HG02885 (cell line): ENCODE data around the gene TUBG1.
"Not testable (repeated sequence)": the region's sequence is repeated elsewhere in the genome, so short reads cannot be mapped to it uniquely, and the experiment has no call there.

Source experiments
- ATAC-seq: cut with Tn5 transposase; IDR thresholded peaks from one replicate; pipeline ENCODE4 v1.9.1; 2021; ENCODE audit warnings: mild to moderate bottlenecking; ENCODE audit not compliant: unreplicated experiment, poor library complexity

TUBG1 gene

DNA sequence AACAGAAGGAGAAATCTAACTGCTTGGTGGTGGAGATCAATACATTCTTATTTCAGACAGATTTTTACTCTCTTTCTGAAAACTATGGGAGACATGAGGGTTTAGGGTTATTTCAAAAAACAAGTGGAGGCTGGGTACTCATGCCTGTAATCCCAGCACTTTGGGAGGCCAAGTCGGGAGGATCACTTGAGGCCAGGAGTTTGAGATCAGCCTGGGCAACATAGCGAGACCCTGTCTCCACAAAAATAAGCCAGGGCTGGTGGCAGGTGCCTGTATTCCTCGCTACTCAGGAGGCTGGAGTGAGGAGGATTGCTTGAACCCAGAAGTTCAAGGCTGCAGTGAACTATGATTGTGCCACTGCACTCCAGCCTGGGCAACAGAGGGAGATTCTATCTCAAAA lies 12.5 kb downstream of the TUBG1 start:
- not testable (repeated sequence) for ATAC-seq

DNA sequence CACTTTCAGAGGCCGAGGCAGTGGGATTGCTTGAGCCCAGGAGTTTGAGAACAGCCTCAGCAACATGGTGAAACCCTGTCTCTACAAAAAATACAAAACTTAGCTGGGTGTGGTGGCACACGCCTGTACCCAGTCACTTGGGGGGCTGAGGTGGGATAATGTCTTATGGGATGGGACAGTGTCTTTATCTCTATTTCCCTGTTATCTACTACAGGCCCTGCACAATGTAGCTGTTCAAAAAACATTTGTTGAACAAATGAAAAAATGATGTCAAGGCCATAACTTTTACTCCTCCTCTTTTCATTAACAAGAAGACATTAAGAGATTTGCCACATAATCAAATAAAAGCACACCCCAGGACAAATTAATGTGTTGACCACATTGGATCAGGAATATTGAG lies 13.8 kb downstream of the TUBG1 start:
- no peak for ATAC-seq

DNA sequence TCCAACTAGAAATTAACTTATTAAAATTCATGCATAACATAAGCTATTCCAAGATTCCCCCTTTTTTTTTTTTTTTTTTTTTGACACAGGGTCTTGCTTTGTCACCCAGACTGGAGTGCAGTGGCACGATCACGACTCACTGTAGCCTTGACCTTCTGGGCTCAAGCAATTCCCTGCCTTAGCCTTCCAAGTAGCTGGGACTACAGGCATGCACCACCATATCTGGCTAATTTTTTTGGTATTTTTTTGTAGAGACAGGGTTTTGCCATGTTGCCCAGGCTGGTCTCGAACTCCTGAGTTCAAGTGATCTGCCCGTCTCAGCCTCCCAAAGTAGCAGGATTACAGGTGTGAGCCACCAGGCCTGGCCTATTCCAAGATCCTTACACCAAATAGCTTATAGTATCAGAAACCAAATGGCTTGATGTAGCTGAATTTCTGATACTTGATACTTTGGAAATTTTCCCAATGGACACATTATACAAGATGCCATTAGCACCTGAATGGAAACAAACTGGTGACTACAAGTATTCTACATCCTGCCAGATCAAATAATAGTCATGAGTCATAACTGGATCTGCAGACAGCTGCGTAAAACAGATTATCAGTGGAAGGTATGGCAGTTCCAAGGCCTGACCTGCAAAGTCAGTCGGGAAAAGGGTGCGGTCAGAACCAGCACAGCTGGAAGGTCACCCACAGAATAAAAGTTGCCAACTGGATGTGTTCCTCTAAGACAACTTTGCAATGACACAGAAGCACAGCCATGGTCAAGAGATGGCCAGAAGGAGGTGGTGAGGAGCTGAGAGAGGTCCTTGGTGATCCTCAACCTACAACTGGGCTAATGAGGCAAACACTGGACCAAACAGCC lies 14.5 kb downstream of the TUBG1 start:
- ATAC-seq, result no peak

DNA sequence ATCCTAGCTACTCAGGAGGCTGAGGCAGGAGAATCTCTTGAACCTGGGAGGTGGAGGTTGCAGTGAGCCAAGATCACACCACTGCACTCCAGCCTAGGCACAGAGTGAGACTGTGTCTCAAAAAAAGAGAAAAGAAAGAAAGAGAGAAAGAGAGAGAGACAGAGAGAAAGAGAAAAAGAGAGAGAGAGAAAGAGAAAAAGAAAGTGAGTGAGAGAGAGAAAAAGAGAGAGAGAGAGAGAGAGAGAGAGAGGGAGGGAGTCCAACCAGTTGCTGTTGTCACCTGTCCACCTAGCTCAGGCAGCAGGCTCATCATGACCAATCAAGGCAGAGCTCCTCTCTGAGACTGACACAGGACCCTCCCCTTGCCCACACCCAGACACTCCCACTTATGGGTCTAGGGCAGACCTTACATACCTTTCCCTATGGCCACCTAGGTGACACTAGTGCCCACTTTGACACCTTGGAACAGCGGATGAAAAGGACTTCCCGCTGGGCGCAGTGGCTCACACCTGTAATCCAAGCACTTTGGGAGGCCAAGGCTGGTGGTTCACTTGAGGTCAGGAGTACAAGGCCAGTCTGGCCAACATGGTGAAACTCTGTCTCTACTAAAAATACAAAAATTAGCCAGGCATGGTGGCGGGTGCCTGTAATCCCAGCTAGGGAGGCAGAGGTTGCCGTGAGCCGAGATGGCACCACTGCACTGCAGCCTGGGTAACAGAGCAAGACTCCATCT lies 17.7 kb downstream of the TUBG1 start:
- ATAC-seq, result not testable (repeated sequence)

DNA sequence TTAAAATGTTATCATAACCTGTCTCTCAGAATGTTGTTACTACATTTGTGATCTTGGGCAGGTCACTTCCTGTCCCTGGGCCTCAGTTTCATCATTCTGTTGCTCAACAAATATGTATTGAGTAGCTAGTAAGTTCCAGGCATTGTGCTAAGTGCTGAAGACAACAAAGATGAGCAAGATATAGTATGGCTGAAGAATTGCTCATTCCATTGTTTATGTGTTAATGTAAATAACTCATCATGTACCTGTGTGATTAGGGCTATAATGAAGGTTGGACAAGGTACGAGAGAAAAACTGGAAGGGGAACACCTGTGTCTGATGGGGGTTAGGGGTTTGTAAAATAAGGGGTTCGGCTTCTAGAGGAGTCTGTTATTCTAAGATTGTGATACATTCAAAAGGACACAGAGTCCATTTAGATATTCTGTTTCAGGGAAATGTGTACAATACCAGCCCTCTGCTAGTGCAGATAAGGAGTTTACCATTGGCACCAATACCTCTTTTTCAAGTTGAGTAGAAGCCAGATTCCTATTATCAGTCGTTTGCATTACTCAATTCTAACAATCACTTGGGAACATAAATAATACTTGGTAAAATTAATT lies 20.0 kb downstream of the TUBG1 start:
- no peak for ATAC-seq

DNA sequence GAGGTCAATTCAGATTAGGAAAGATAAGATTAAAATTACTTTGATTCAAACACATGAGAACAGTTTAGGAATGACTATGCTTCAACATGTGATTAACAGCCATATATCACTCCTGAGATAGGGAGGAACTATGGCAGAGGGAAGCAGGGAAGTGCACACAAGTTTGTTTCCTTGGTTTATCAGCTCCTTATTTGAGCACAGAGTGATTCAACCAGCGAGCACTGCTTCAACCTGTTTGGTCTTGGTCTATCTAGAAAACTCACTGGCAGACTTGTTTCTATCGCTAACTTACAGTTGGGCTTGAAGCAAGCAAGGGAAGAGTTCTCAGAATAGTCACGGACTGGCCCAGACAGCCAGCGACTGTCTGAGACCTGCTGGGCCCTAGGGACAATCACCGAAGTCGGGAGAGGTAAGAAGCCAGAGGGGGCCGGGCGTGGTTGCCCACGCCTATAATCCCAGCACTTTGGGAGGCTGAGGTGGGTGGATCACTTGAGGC lies 23.5 kb downstream of the TUBG1 start:
- no peak for ATAC-seq

DNA sequence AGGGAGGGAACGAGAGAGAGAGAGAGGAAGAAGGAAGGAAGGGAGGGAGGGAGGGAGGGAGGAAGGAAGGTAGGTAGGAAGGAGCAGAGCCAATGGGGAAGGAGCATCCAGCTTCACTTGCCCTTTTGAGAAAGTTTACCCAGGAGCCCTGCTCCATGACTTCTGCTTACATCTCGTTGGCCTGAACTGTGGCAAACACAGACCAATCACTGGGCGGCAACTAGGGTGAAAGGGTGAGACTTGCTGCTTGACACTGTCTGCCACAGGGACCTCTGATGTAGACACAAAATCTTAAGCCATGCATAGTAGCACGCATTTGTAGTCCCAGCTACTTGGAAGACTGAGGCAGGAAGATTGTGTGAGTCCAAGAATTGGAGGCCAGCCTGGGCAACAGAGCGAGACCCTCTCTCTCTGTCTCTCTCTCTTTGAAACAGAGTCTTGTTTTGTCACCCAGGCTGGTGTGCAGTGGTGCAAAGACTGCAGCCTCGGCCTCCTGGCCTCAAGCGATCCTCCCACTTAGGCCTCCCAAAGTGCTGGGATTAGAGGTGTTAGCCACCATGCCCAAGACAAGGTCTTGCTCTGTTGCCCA lies 30.1 kb downstream of the TUBG1 start:
- ATAC-seq, result no peak

DNA sequence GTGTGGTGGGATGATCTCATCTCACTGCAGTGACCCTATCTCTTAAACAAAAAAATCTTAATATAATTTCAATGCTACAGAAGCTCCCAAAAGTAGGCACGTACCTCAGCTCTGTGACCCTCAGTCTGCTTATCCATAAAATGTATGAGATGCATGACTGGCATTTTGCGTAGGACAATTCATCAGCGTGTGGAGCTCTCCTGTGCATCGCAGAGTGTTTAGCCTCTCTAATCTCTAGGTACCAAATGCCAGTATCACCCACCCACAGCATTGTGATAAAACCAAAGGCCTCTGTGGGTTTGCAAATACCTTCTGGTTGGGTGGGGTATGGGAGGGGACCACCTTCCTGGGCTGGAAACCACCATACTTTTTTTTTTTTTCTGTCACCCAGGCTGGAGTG lies 30.6 kb downstream of the TUBG1 start:
- ATAC-seq, result no peak

DNA sequence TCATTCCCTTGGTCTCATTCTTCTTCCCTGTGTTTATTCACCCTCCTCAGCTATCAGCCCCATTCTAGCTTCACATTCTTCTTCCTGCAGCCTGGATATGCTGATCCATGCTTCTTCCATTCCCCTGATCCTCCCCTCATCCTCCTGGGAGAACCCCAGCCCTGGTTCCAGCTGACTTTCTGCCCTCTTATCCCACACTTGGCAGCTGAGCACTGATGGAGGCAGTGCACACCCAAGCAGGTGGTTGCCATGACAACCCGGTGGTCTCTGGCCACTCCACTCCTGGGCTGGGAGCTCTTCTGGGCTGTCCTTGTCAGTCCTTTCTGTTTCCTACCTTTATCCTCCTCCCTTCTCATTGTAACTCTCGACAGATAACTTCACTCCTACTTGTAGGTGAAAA lies 32.9 kb downstream of the TUBG1 start:
- ATAC-seq, result no peak

DNA sequence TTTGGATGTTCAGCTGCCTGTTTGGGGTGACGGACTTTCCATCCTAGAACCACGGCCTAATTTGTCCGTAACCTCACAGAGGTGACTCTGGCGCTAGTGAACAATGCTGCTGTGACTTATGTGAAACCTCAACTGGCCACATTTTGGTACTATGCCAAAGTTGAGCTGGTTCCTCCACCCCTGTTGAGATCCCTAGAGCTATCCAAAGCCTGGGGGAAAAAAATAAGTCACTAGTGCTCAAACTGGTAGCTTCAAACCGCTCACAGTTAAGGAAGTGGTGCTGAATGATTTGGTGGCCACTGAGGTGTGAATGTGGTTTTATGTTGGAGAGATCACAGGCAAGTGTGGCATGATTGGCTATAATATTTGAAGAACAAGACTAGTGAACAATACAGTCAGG lies 38.3 kb downstream of the TUBG1 start:
- ATAC-seq, result no peak

DNA sequence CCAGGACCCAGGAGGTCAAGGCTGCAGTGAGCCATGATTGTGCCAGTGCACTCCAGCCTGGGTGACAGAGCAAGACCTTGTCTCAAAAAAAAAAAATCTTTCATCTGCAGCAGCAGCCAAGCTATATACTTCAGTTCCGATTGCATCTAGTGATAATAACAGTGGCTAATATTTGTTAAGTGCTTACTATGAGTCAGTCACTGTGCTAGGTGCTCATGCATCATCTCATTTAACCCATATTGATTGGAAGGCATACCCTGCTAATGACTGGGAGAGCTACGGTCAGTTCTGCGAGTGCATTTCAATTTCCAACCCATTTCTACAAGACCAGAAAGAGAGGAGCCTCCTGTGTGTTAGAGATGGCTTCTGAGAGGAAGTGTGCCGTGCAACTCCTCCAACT lies 41.9 kb downstream of the TUBG1 start:
- ATAC-seq, result no peak

DNA sequence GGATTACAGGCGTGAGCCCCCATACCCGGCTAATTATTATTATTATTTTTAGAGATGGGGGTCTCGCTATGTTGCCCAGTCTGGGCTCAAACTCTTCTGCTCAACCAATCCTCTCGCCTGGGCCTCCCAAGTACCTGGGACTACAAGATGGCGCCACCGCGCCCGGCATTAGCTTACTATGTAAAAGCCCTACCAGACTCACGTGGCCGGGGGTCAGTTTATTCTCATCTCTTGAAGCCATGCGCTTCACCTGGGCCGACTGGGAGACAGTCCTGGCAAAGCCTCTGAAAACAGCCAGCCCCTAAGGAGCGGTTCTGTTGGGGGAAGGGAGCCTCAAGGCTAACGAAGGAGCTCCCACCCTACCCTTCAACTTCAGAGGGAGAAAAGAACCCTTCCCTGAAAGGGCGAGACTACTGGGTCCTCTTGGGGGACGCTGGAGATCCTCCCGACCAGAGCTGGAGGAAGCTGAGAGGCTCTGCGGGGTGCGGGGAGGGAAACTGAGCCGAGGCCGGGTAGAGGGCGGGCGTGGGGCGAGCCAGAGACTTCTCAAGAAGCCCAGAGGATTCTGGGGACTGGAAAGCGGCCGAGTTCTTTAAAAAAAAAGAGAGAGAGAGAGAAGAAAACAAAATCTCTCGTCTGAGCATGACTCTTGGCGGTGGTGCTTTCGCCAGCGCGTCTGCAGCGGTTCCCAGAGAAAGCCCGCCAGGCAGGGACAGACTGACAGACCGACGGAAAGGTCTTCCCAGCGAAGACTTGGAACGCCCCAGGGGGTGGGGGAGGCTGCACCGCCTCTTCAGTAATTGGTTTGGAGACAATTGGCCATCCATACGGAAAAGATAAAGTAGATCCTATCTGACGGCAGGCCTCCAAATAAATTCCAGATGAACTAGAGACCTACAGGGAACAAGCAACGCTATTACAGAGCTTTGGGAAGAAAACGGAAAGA lies 44.0 kb downstream of the TUBG1 start:
- ATAC-seq, result no peak

DNA sequence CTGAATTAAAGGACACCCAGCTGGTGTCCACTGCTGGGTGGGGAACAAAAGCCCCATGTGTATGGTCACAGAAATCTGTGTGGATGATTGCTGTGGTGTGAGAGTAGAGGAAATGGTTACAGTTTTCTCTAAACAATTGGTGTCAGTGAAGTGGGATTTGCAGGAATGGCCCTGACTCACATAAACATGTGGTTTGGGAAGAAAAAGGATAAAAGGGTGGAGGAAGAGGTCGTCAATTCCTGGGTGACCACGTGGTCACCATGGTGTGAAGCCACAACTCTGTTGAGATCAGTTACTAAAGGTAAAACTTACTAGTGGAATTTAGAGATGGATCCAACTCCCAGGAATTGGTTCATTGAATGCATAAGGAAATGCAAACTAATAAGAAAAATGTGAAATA lies 46.0 kb downstream of the TUBG1 start:
- ATAC-seq, result no peak

DNA sequence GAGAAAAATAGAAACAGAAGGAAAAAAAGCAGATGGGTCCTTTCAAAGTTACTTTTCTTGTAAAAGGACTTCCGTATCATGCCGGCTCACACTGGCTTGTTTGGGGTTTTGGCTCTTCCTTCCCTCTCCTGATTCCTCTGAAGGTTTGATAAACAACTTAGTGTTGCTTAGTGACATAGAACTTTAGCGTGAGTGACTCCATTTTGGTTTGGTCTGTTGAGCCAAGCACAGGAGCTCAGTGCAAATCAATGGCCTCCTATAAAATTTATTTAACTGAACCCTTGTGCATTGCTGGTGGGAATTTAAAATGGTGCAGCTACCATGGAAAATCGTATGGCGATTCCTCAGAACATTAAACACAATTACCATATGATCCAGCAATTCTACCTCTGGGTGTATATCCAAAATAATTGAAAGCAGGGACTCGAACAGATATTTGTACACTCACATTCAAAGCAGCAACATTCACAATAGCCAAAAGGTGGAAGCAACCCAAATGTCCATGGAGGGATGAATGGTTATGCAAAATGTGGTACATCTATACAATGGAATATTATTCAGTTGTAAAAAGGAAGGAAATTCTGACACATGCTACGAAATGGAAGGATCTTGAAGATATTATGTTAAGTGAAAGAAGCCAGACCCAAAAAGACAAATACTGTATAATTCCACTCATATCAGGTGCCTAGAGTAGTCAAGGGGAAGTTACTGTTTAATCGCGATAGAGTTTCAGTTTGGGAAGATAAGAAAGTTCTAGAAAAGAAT lies 48.5 kb downstream of the TUBG1 start:
- no peak for ATAC-seq

DNA sequence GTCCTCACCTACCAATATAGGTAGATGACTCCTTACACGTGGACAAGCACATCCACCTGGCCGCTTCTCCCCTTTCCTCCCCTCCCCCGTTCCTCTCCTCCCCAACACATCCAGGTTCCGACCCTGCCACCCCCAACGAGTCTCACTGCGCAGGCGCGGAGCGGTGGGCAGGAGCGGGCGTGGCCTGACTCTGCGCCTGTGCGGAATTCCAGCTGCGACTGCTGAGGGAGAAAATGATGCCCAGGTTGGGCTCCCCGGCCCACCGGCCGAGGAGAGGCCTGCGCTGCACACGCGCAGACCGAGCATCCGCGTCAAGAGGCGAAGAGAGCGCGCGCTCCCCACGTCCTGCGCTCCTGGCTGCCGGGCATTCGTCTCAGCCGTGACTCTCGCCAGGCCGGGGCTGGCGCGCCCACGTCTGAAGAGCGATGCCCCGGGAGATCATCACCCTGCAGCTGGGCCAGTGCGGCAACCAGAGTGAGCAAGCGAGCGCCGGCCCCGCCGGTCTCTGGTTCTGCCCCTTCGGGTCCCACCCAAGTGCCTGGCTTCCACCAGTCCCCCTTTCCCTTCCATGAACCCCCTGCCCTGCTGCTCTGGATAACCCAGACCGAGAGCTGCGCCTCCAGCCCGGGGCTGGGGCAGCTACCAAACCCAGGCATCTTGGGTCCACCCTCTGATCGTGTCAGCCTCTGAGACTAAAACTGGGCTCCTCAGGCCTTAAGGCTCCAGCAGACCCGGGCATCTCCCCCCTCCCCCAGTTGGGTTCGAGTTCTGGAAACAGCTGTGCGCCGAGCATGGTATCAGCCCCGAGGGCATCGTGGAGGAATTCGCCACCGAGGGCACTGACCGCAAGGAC lies 49.8 kb downstream of the TUBG1 start, which contains the start of gene TUBG2:
TSS of gene TUBG2 (plus strand) at position 206 of the 853 bp plus-strand sequence. CDS start at position 426, 220 bp downstream.
- ATAC-seq, result peak; percentile 71

DNA sequence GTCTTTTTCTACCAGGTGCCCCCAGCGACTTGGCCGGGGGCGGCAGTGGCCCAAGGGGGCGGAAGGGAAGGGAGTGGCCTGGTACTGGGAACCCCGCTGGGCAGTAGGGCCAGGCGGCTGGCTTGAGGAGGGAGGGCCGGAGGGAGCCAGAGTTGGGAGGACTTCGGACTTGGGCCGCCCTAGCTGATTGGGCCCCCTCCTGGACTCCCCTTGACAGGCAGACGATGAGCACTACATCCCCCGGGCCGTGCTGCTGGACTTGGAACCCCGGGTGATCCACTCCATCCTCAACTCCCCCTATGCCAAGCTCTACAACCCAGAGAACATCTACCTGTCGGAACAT lies 50.4 kb downstream of the TUBG1 start:
- ATAC-seq, result not testable (repeated sequence)

DNA sequence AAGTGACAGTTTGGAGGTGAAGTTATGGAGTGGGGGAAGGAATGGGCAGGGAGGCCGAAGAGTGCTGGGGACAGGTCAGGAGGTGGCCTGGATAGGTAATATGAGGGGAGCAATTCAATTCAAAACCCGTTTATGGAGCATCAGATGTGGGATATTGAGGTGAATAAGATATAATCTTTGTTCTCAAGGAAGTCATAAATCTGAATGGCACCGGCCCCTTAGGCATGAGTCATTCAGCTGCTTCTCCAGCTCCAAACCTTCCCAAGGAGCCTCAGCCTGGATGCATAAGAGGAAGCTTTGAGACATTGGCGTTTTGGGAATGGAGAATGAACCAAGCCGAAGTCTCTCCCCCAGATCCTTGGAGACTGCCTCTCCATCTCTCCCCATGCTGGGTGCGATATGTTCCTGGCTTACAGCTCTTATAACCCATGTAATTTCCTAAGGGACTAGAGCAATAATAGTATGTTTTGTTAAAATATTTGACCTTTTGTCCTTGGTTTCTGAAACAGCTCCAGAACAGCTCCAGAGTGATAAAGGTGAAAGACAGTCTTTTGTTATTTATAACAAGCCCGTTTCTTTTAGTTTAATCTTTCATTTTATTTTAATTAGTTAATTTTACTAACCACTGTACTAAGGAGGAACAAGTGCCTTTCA lies 51.3 kb downstream of the TUBG1 start:
- no peak for ATAC-seq
